H1 (cell line): Measurements from ENCODE around the gene AGO3. TPM values are rescaled to one million over a fixed set of nuclear protein-coding genes. Genes with fewer than 3 reads are reported as not detected.

ENCODE experiments used
- CTCF ChIA-PET: fragments of 300-600 bp; sonication (Branson Sonifier 250); formaldehyde crosslinking; loops from one replicate; lab custom pipeline; 2021; ENCODE audit not compliant: partially characterized antibody; lab: Charles Lee
- POLR2A ChIA-PET: fragments of 300-600 bp; sonication (Branson Sonifier 250); formaldehyde crosslinking; loops from one replicate; lab custom pipeline; 2021; ENCODE audit warnings: inconsistent platforms; ENCODE audit not compliant: partially characterized antibody; lab: Charles Lee
- DNase-seq, 2 experiments: peaks; one replicate each; pipeline versions ENCODE4 v3.0.0 to v3.0.0-alpha.2; 2010 to 2022; ENCODE audit warnings: low spot score in 2 of 2, low read depth in 1 of 2, mixed read lengths in 1 of 2
- FAIRE-seq: peaks from 2 replicates; lab custom pipeline; 2011; peaks lifted over from hg19 to GRCh38; lab: Jason Lieb, UNC
- H2AFZ ChIP-seq: 2 replicates; pipeline ENCODE4 v1.8.1; 2012; ENCODE audit warnings: low read length, inconsistent platforms
- H2AK5ac ChIP-seq: 2 replicates; pipeline ENCODE4 v1.6.1; 2013; ENCODE audit warnings: low read depth, low read length
- H2BK120ac ChIP-seq: replicated peaks from 2 replicates; pipeline ENCODE3; 2013; ENCODE audit warnings: low read depth, low read length, inconsistent platforms
- H2BK12ac ChIP-seq: 2 replicates; pipeline ENCODE4 v1.6.1; 2013; ENCODE audit warnings: low read depth, low read length
- H2BK15ac ChIP-seq: 2 replicates; pipeline ENCODE4 v1.6.1; 2013; ENCODE audit warnings: low read length
- H2BK20ac ChIP-seq: 2 replicates; pipeline ENCODE4 v1.6.1; 2013; ENCODE audit warnings: low read length
- H2BK5ac ChIP-seq: 2 replicates; pipeline ENCODE4 v1.6.1; 2013; ENCODE audit warnings: low read depth, low read length
- H3K14ac ChIP-seq: 2 replicates; pipeline ENCODE4 v1.6.1; 2013; ENCODE audit warnings: inconsistent platforms; ENCODE audit not compliant: insufficient read length
- H3K18ac ChIP-seq: 2 replicates; pipeline ENCODE4 v1.6.1; 2013; ENCODE audit warnings: low read length; ENCODE audit errors: extremely low read depth
- H3K23ac ChIP-seq: 2 replicates; pipeline ENCODE4 v1.6.1; 2013; ENCODE audit warnings: inconsistent platforms; ENCODE audit not compliant: insufficient read length
- H3K23me2 ChIP-seq: 2 replicates; pipeline ENCODE4 v1.6.1; 2013; ENCODE audit warnings: low read depth, low read length
- H3K27ac ChIP-seq: 2 replicates; pipeline ENCODE4 v1.6.1; 2011; ENCODE audit warnings: low read depth, low read length, inconsistent platforms
- H3K27me3 ChIP-seq, 4 experiments: replicated peaks in 1 of 4; 1 replicate in 1 of 4; 2 replicates in 3 of 4; pipeline versions ENCODE4 v1.6.1 to v1.8.1; 2011 to 2013; ENCODE audit warnings: low read length in 3 of 4, mild to moderate bottlenecking in 3 of 4, inconsistent platforms in 2 of 4, mixed read lengths in 2 of 4, moderate library complexity in 1 of 4; ENCODE audit not compliant: control insufficient read depth in 3 of 4, insufficient read depth in 3 of 4; ENCODE audit errors: extremely low read depth in 1 of 4
- H3K36me3 ChIP-seq, 4 experiments: 2 replicates each; pipeline versions ENCODE4 v1.6.1 to v1.8.1; 2011 to 2013; ENCODE audit warnings: mild to moderate bottlenecking in 4 of 4, low read length in 3 of 4, moderate library complexity in 2 of 4, control low read depth in 1 of 4, inconsistent platforms in 1 of 4; ENCODE audit not compliant: insufficient read depth in 4 of 4, control insufficient read depth in 2 of 4
- H3K4ac ChIP-seq: replicated peaks from 2 replicates; pipeline ENCODE3; 2013; ENCODE audit warnings: low read length, low read depth, mixed read lengths, inconsistent platforms; ENCODE audit not compliant: insufficient read length
- H3K4me1 ChIP-seq, 4 experiments: replicated peaks in 1 of 4; 1 replicate in 1 of 4; 2 replicates in 3 of 4; pipeline versions ENCODE4 v1.6.1 to v1.8.1; 2011 to 2013; ENCODE audit warnings: low read length in 3 of 4, inconsistent platforms in 2 of 4, mixed read lengths in 1 of 4; ENCODE audit not compliant: insufficient read depth in 4 of 4, control insufficient read depth in 3 of 4
- H3K4me2 ChIP-seq, 2 experiments: 2 replicates each; pipeline versions ENCODE4 v1.6.1 to v1.8.1; 2011 to 2013; ENCODE audit warnings: low read depth in 2 of 2, low read length in 2 of 2, control low read depth in 1 of 2, inconsistent platforms in 1 of 2, mild to moderate bottlenecking in 1 of 2; ENCODE audit not compliant: insufficient read depth in 1 of 2
- H3K4me3 ChIP-seq, 4 experiments: fragments of 200-600, 300-600 bp in 1 of 4; sonication (generic), shearing (Covaris generic), sonication (Bioruptor Twin) in 1 of 4; 2 replicates each; pipeline versions ENCODE4 v1.5.1 to v1.8.1; 2011 to 2016; ENCODE audit warnings: low read length in 4 of 4, low read depth in 3 of 4, control low read depth in 2 of 4, inconsistent platforms in 2 of 4, mild to moderate bottlenecking in 2 of 4, mixed read lengths in 1 of 4, moderate library complexity in 1 of 4; ENCODE audit not compliant: insufficient read depth in 2 of 4; ENCODE audit errors: extremely low read depth in 1 of 4
- H3K56ac ChIP-seq: replicated peaks from 2 replicates; pipeline ENCODE3; 2013; ENCODE audit warnings: low read depth, mild to moderate bottlenecking, mixed read lengths, low read length, inconsistent platforms; ENCODE audit not compliant: insufficient read length
- H3K79me1 ChIP-seq: 2 replicates; pipeline ENCODE4 v1.6.1; 2013; ENCODE audit warnings: low read depth, low read length, control low read depth
- H3K79me2 ChIP-seq, 2 experiments: 2 replicates each; pipeline versions ENCODE4 v1.6.1 to v1.8.1; 2012 to 2013; ENCODE audit warnings: low read length in 2 of 2, mild to moderate bottlenecking in 2 of 2, inconsistent platforms in 1 of 2; ENCODE audit not compliant: insufficient read depth in 2 of 2, control insufficient read depth in 1 of 2
- H3K9ac ChIP-seq, 4 experiments: replicated peaks in 1 of 4; 1 replicate in 1 of 4; 2 replicates in 3 of 4; pipeline versions ENCODE4 v1.6.1 to v1.8.1; 2011 to 2013; ENCODE audit warnings: low read depth in 3 of 4, low read length in 3 of 4, control low read depth in 2 of 4, mild to moderate bottlenecking in 2 of 4, moderate library complexity in 2 of 4, inconsistent platforms in 1 of 4; ENCODE audit errors: extremely low read depth in 1 of 4
- H3K9me3 ChIP-seq, 2 experiments: 2 replicates each; pipeline versions ENCODE4 v1.6.1 to v1.8.1; 2012 to 2013; ENCODE audit warnings: mild to moderate bottlenecking in 2 of 2, moderate library complexity in 2 of 2, control low read depth in 1 of 2, inconsistent platforms in 1 of 2, low read depth in 1 of 2, low read length in 1 of 2, mixed read lengths in 1 of 2; ENCODE audit not compliant: insufficient read depth in 2 of 2
- H4K20me1 ChIP-seq, 2 experiments: replicated peaks in 1 of 2; 2 replicates each; pipeline versions ENCODE3 to v1.8.1; 2011 to 2013; ENCODE audit warnings: inconsistent platforms in 2 of 2, low read length in 2 of 2, mild to moderate bottlenecking in 1 of 2; ENCODE audit not compliant: insufficient read depth in 2 of 2, control insufficient read depth in 1 of 2
- H4K5ac ChIP-seq: 2 replicates; pipeline ENCODE4 v1.6.1; 2013; ENCODE audit warnings: low read length, low read depth, mixed read lengths, inconsistent platforms; ENCODE audit not compliant: insufficient read length
- H4K8ac ChIP-seq: 2 replicates; pipeline ENCODE4 v1.8.0; 2013; ENCODE audit warnings: mild to moderate bottlenecking, moderate library complexity, low read length, inconsistent platforms; ENCODE audit not compliant: insufficient read depth; ENCODE audit errors: extremely low read depth
- H4K91ac ChIP-seq: replicated peaks from 2 replicates; pipeline ENCODE3; 2013; ENCODE audit warnings: low read length, mixed read lengths, inconsistent platforms; ENCODE audit not compliant: insufficient read length
- ASH2L ChIP-seq: fragments of 200-600, 300-600 bp; sonication (generic); IDR thresholded peaks from one replicate; pipeline ENCODE4 v1.7.1; 2017; ENCODE audit warnings: low read length
- BACH1 ChIP-seq: IDR thresholded peaks from 2 replicates; pipeline ENCODE4 v1.6.1; 2012; ENCODE audit warnings: low read length, improper control_type of control experiment
- EP300 ChIP-seq, 2 experiments: IDR thresholded peaks; 1 replicate in 1 of 2; 2 replicates in 1 of 2; pipeline ENCODE4 v1.6.1; 2011 to 2012; ENCODE audit warnings: low read depth in 2 of 2, low read length in 2 of 2, mild to moderate bottlenecking in 2 of 2, borderline replicate concordance in 1 of 2, inconsistent platforms in 1 of 2, moderate library complexity in 1 of 2
- JUN ChIP-seq: IDR thresholded peaks from 2 replicates; pipeline ENCODE4 v1.6.1; 2011; ENCODE audit warnings: low read depth, mild to moderate bottlenecking, improper control_type of control experiment, low read length
- KDM1A ChIP-seq: fragments of 200-600, 300-600 bp; sonication (generic); IDR thresholded peaks from 2 replicates; pipeline ENCODE4 v1.7.1; 2016; ENCODE audit warnings: mild to moderate bottlenecking, low read length, borderline replicate concordance
- MAFK ChIP-seq: IDR thresholded peaks from 2 replicates; pipeline ENCODE4 v1.6.1; 2012; ENCODE audit warnings: low read depth, mild to moderate bottlenecking, improper control_type of control experiment, low read length
- MAX ChIP-seq: IDR thresholded peaks from 2 replicates; pipeline ENCODE4 v1.6.1; 2012; ENCODE audit warnings: inconsistent platforms
- POU5F1 ChIP-seq: IDR thresholded peaks from 2 replicates; pipeline ENCODE4 v1.6.1; 2011; ENCODE audit warnings: low read depth, mild to moderate bottlenecking, low read length, moderate library complexity
- RBBP5 ChIP-seq: IDR thresholded peaks from 2 replicates; pipeline ENCODE4 v1.7.1; 2012; ENCODE audit warnings: low read depth, mild to moderate bottlenecking, inconsistent platforms, low read length, moderate library complexity, borderline replicate concordance
- RNF2 ChIP-seq: fragments of 200-900, 300-1000 bp; sonication (generic); IDR thresholded peaks from 2 replicates; pipeline ENCODE4 v1.7.1; 2016; ENCODE audit warnings: borderline replicate concordance, low read depth, mild to moderate bottlenecking, antibody characterized with exemption, low read length; ENCODE audit not compliant: poor library complexity, severe bottlenecking; ENCODE audit errors: missing control alignments
- RXRA ChIP-seq: IDR thresholded peaks from 2 replicates; pipeline ENCODE4 v1.6.1; 2011; ENCODE audit warnings: low read depth, mild to moderate bottlenecking, low read length, moderate library complexity; ENCODE audit not compliant: insufficient read depth
- SIX5 ChIP-seq: IDR thresholded peaks from 2 replicates; pipeline ENCODE4 v1.6.1; 2011; ENCODE audit warnings: mild to moderate bottlenecking, low read depth, low read length
- TAF1 ChIP-seq: IDR thresholded peaks from 2 replicates; pipeline ENCODE4 v1.6.1; 2011; ENCODE audit warnings: mild to moderate bottlenecking, low read depth, low read length
- WGBS, 2 experiments: shearing (Covaris generic) in 1 of 2; methylation state at CpG; one replicate each; pipeline versions ENCODE4 v1.1.6 to v1.1.7; 2013 to 2015; ENCODE audit warnings: low lambda C conversion rate in 2 of 2, mixed read lengths in 2 of 2, inconsistent platforms in 1 of 2, low coverage in 1 of 2, missing lambda C conversion rate in 1 of 2; ENCODE audit not compliant: insufficient replicate concordance in 2 of 2, insufficient coverage in 1 of 2, insufficient read length in 1 of 2; ENCODE audit errors: extremely low coverage in 1 of 2, missing lambda C conversion rate in 1 of 2; 5-methylcytosine and 5-hydroxymethylcytosine counted together
- polyA plus RNA-seq, 7 experiments: library from polyadenylated mRNA; depleted of rRNA in 3 of 7; stranded (reverse) in 5 of 7; unstranded in 2 of 7; fragments of >200 nt in 5 of 7; fragments of 200-250 nt in 2 of 7; gene quantifications; 1 replicate in 5 of 7; 2 replicates in 1 of 7; 4 replicates in 1 of 7; pipeline versions ENCODE4 v1.2.1 to v1.2.3, GENCODE V29; 2011 to 2013; ENCODE audit warnings: missing spikeins in 2 of 7, mixed read lengths in 2 of 7
- total RNA-seq: library from RNA; stranded (reverse); fragmentation: NEBNext Ultra II Directional; extraction: Animal tissue kit (Norgen Biotek cat#: 25700); gene quantifications from 2 replicates; pipeline ENCODE4 v1.2.1, GENCODE V29; 2021

The AGO3 gene
- total and polyA plus RNA-seq, 2 of the 8 experiments (the other 6 are each of a cell fraction or from before 2014, with no cell fraction given) = 10.7 to 26.4 TPM

DNA sequence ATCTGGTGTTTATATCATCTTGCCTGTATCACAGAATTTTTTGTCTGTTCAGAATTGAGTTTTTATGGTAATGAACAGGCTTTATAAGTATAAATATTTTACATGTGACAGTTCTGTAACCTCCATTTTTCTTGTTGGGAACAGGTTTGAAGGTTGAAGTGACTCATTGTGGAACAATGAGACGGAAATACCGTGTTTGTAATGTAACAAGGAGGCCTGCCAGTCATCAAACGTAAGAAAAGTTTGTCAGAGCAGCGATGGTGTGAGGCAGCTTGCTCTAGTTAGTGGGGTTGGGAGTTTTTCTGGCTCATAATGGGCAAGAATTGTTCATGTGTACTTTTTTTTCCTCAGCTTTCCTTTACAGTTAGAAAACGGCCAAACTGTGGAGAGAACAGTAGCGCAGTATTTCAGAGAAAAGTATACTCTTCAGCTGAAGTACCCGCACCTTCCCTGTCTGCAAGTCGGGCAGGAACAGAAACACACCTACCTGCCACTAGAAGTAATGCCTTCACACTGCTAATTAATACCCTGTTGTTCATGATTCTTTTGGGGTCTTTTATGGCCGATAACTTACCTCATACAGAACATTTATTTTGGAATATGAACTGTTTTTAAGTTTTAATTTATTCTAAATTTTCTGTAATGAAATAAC lies 77.8 kb downstream of the AGO3 start:
- Histone ChIP-seq H4K5ac (no peak overlapping the region), H2BK5ac (no peak overlapping the region), H3K9me3 (no peaks in the 10 kb centered on the region), H3K23me2 (no peaks in the 10 kb centered on the region), H3K79me2 (no peaks in the 10 kb centered on the region), H3K27me3 (no peaks in the 10 kb centered on the region), H3K4me3 (no peak overlapping the region), H3K4me1 (no peaks in the 10 kb centered on the region), H4K20me1 (no peaks in the 10 kb centered on the region), H3K9ac (no peak overlapping the region), H3K36me3 (peaks cover 0 to 9% (median under 1%) of the 10 kb centered on the region in 4 experiments; a peak in 2 of 8 replicates), H2BK20ac (no peak overlapping the region), H3K4me2 (no peak overlapping the region), H3K18ac (no peak overlapping the region), H3K4ac (no peak overlapping the region), H2AK5ac (no peak overlapping the region), H3K23ac (no peak overlapping the region), H3K27ac (no peak overlapping the region), H2BK120ac (no peak overlapping the region), H3K56ac (no peak overlapping the region), H4K8ac (no peak overlapping the region), H4K91ac (no peak overlapping the region), H3K14ac (no peak overlapping the region), H2BK15ac (no peak overlapping the region), H2BK12ac (no peak overlapping the region), H2AFZ (no peak overlapping the region), H3K79me1 (no peaks in the 10 kb centered on the region)
- no peak for DNase-seq
- WGBS, 2 experiments = 87% methylated on average over 9 of the region's 9 CpGs; no CpG with 5 or more reads in 1 of the 2 experiments
- no peak for FAIRE-seq
- CTCF ChIA-PET = no interaction called here
- POLR2A ChIA-PET = interaction anchor here (0.6 to 1.3 kb wide), 2 partner anchors 46 to 63 kb away, joined by 3 read pairs; no protein-coding TSS in a partner anchor
- TF ChIP-seq MAX = no peak
- TF ChIP-seq KDM1A = no peak
- no peak for TF ChIP-seq ASH2L
- TF ChIP-seq BACH1 = no peak
- TF ChIP-seq SIX5 = no peak
- no peak for TF ChIP-seq TAF1
- no peak for TF ChIP-seq EP300 (IDR thresholded peaks at IDR 0.05; ENCODE audit: borderline replicate concordance in 1 of 2, low read depth in 2 of 2, low read length in 2 of 2)
- no peak for TF ChIP-seq POU5F1
- no peak for TF ChIP-seq RXRA
- no peak for TF ChIP-seq RNF2
- no peak for TF ChIP-seq MAFK
- TF ChIP-seq RBBP5 = no peak
- TF ChIP-seq JUN = no peak
